Parathyroid adenoma (tissue), 2 donors: ENCODE measurements around the gene SLC35F2.

Experiments
- H2AFZ ChIP-seq: fragments of 300-600 bp; sonication (generic); one replicate; pipeline ENCODE4 v1.7.0; 2017; ENCODE audit warnings: antibody characterized with exemption, mild to moderate bottlenecking
- H3K27ac ChIP-seq: fragments of 300-600 bp; sonication (generic); one replicate; pipeline ENCODE4 v1.7.0; 2017
- H3K27me3 ChIP-seq: fragments of 300-600 bp; sonication (generic); one replicate; pipeline ENCODE4 v1.7.0; 2017; ENCODE audit warnings: low read length; ENCODE audit not compliant: control insufficient read depth, insufficient read depth
- H3K36me3 ChIP-seq: fragments of 300-600 bp; sonication (generic); one replicate; pipeline ENCODE4 v1.7.0; 2017; ENCODE audit warnings: low read length; ENCODE audit not compliant: control insufficient read depth, insufficient read depth
- H3K4me1 ChIP-seq: fragments of 300-600 bp; sonication (generic); one replicate; pipeline ENCODE4 v1.7.0; 2017; ENCODE audit warnings: control low read depth
- H3K4me2 ChIP-seq: fragments of 300-600 bp; sonication (generic); one replicate; pipeline ENCODE4 v1.7.0; 2017; ENCODE audit warnings: low read length
- H3K4me3 ChIP-seq: fragments of 300-600 bp; sonication (generic); one replicate; pipeline ENCODE4 v1.7.0; 2017; ENCODE audit warnings: low read depth, low read length
- H3K79me2 ChIP-seq: fragments of 300-600 bp; sonication (generic); one replicate; pipeline ENCODE4 v1.7.0; 2017; ENCODE audit warnings: control low read depth
- H3K9ac ChIP-seq: fragments of 300-600 bp; sonication (generic); one replicate; pipeline ENCODE4 v1.7.0; 2017; ENCODE audit warnings: mild to moderate bottlenecking
- H3K9me3 ChIP-seq: fragments of 300-600 bp; sonication (generic); one replicate; pipeline ENCODE4 v1.7.0; 2017; ENCODE audit warnings: low read length; ENCODE audit not compliant: control insufficient read depth
- CTCF ChIP-seq: fragments of 300-600 bp; sonication (generic); IDR thresholded peaks from one replicate; pipeline ENCODE4 v1.7.0; 2017; ENCODE audit warnings: antibody characterized with exemption, mild to moderate bottlenecking
- donor health status: primary hyperparathyroidism.

The SLC35F2 gene

GRCh38 chr11:107785401-107785800 lies 73.2 kb downstream of the SLC35F2 start:
- no peak for TF ChIP-seq CTCF
- no peaks in the 10 kb centered on the region for H3K27me3 ChIP-seq
- no peak overlapping the region for H3K4me3 ChIP-seq
- no peak overlapping the region for H3K4me2 ChIP-seq
- no peak overlapping the region for H3K27ac ChIP-seq
- no peaks in the 10 kb centered on the region for H3K9me3 ChIP-seq
- no peak overlapping the region for H2AFZ ChIP-seq
- H3K4me1 ChIP-seq, result no peaks in the 10 kb centered on the region
- no peak overlapping the region for H3K9ac ChIP-seq
- no peaks in the 10 kb centered on the region for H3K36me3 ChIP-seq
- H3K79me2 ChIP-seq, result no peaks in the 10 kb centered on the region

DNA sequence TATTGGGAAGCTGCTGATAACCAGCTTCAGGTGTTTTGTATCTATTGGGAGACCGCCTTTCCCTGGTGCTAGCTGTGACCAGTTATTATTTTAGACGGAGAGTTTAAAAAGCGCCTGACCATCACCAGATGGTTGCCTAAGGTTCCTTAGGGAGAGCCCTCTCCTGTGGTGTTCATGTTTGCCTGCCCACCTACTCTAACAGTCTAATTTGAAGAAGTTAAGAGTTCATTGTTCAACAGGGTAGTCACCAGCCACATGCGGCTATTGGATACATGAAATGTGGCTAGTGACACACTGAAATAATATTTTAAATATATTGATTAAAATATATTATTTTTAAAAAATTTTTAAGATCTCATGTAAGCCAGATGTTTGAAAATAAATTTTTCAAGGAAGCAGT lies 75.5 kb downstream of the SLC35F2 start:
- H2AFZ ChIP-seq, result no peak overlapping the region
- no peaks in the 10 kb centered on the region for H3K79me2 ChIP-seq
- no peak overlapping the region for H3K4me3 ChIP-seq
- no peak overlapping the region for H3K27ac ChIP-seq
- no peaks in the 10 kb centered on the region for H3K4me1 ChIP-seq
- no peak overlapping the region for H3K9ac ChIP-seq
- no peaks in the 10 kb centered on the region for H3K27me3 ChIP-seq
- H3K36me3 ChIP-seq, result no peaks in the 10 kb centered on the region
- TF ChIP-seq CTCF, result no peak
- H3K9me3 ChIP-seq, result no peaks in the 10 kb centered on the region
- H3K4me2 ChIP-seq, result no peak overlapping the region

DNA sequence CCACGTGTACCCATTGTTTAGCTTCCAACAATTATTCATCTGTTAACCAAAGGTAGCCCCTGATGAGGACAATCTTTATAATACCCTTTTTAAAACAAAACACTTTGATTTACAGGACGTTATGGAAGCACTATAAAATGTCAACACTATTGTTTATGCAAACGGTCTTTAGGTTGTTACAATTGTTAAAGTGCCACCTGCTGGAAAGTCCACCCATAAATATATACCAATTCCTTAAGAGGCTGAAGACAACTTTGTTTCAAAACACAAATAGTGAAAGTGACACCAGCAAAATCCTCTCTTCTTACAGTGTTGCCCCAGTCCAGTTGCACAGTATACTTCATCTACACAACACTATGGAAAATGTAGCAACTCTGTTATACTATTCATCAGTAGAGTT lies 77.8 kb downstream of the SLC35F2 start:
- Histone ChIP-seq H3K27me3 (no peaks in the 10 kb centered on the region), H3K79me2 (no peaks in the 10 kb centered on the region), H3K27ac (no peak overlapping the region), H3K4me2 (no peak overlapping the region), H3K36me3 (no peaks in the 10 kb centered on the region), H3K9me3 (no peaks in the 10 kb centered on the region), H3K4me1 (no peaks in the 10 kb centered on the region), H3K4me3 (no peak overlapping the region), H2AFZ (no peak overlapping the region), H3K9ac (no peak overlapping the region)
- no peak for TF ChIP-seq CTCF

DNA sequence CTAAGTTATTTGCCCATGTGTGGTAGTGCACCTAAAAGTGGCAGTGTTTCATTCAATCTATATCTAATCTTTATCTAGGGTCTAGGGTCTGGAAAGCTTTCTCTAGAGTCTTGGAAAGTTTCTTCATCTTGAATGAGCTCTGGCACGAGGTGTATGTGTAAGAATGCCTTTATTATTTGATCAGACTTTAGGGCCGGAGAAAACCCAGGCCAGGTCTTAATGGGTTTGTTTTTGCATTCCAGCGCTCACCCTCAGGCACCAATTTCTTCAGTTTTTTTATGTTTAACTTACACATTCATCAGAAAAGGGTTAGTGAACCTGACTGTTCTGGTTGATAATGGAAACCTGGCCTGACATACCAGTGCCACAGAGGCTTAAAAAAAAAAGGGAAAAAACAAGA lies 78.5 kb downstream of the SLC35F2 start:
- H3K4me3 ChIP-seq, result no peak overlapping the region
- H3K9ac ChIP-seq, result no peak overlapping the region
- H3K36me3 ChIP-seq, result no peaks in the 10 kb centered on the region
- no peaks in the 10 kb centered on the region for H3K79me2 ChIP-seq
- no peaks in the 10 kb centered on the region for H3K4me1 ChIP-seq
- no peak overlapping the region for H3K4me2 ChIP-seq
- no peak overlapping the region for H3K27ac ChIP-seq
- H3K27me3 ChIP-seq, result no peaks in the 10 kb centered on the region
- H2AFZ ChIP-seq, result no peak overlapping the region
- no peaks in the 10 kb centered on the region for H3K9me3 ChIP-seq
- no peak for TF ChIP-seq CTCF

- no peaks in the 10 kb centered on the region for H3K27me3 ChIP-seq
- no peak for TF ChIP-seq CTCF
- H3K9me3 ChIP-seq, result no peaks in the 10 kb centered on the region
- no peaks in the 10 kb centered on the region for H3K79me2 ChIP-seq
- H3K4me2 ChIP-seq, result no peak overlapping the region
- no peak overlapping the region for H3K9ac ChIP-seq
- no peak overlapping the region for H3K4me3 ChIP-seq
- no peak overlapping the region for H3K27ac ChIP-seq
- H3K4me1 ChIP-seq, result no peaks in the 10 kb centered on the region
- H3K36me3 ChIP-seq, result no peaks in the 10 kb centered on the region
- H2AFZ ChIP-seq, result no peak overlapping the region
These were observed 79.6 kb downstream of the SLC35F2 start for GRCh38 chr11:107778839-107779517.
